ENCODE measurements around the gene ZNF474. TPM values are rescaled to one million over a fixed set of nuclear protein-coding genes. Genes with fewer than 3 reads are reported as not detected.

Gene ZNF474
- total RNA-seq, 2 donors from 2014 or later, result 0.31 TPM; not detected in 1

- Histone ChIP-seq H3K27me3 (ENCODE audit: control insufficient read depth, insufficient read depth, low read length, poor library complexity, severe bottlenecking) (no peaks in the 10 kb centered on the region), H3K36me3 (ENCODE audit: control insufficient read depth, insufficient read depth, low read length) (no peaks in the 10 kb centered on the region), H3K4me1 (ENCODE audit: control insufficient read depth, insufficient read depth, low read length) (peaks cover 11% of the 10 kb centered on the region), H3K9ac (ENCODE audit: extremely low read depth, low read length, poor library complexity, severe bottlenecking) (no peak overlapping the region), H3K27ac (ENCODE audit: low read depth, low read length) (no peak overlapping the region), H3K4me3 (ENCODE audit: low read length) (no peak overlapping the region), H3K9me3 (ENCODE audit: control insufficient read depth, low read length) (no peaks in the 10 kb centered on the region)
- DNase-seq, result no peak
- no CpG with 5 or more reads among the region's 1 CpG for WGBS, 2 experiments (ENCODE audit: insufficient coverage in 1 of 2, insufficient read length in 1 of 2)
- Mint-ChIP-seq H3K36me3 (ENCODE audit: low read depth) (no peaks in the 10 kb centered on the region), H3K4me3 (no peak overlapping the region), H3K4me1 (peaks cover 12% of the 10 kb centered on the region), H3K9me3 (no peaks in the 10 kb centered on the region), H3K27me3 (ENCODE audit: insufficient read depth) (no peaks in the 10 kb centered on the region), H3K27ac (no peak overlapping the region)
- TF ChIP-seq CTCF (conservative IDR thresholded peaks at IDR 0.05), result peak; percentile 75
Measured at GRCh38 chr5:122156724-122157325, 27.5 kb downstream of the ZNF474 start.

GRCh38 chr5:122162100-122162638 is 32.8 kb downstream of the ZNF474 start:
- Histone ChIP-seq H3K4me1 (ENCODE audit: control insufficient read depth, insufficient read depth, low read length) (peaks cover 14% of the 10 kb centered on the region), H3K27me3 (ENCODE audit: control insufficient read depth, insufficient read depth, low read length, poor library complexity, severe bottlenecking) (no peaks in the 10 kb centered on the region), H3K4me3 (ENCODE audit: low read length) (no peak overlapping the region), H3K9ac (ENCODE audit: extremely low read depth, low read length, poor library complexity, severe bottlenecking) (no peak overlapping the region), H3K27ac (ENCODE audit: low read depth, low read length) (no peak overlapping the region), H3K9me3 (ENCODE audit: control insufficient read depth, low read length) (no peaks in the 10 kb centered on the region), H3K36me3 (ENCODE audit: control insufficient read depth, insufficient read depth, low read length) (no peaks in the 10 kb centered on the region)
- no peaks in the 10 kb centered on the region for H3K36me3 Mint-ChIP-seq (ENCODE audit: low read depth)
- H3K27me3 Mint-ChIP-seq (ENCODE audit: insufficient read depth), result no peaks in the 10 kb centered on the region
- TF ChIP-seq CTCF (conservative IDR thresholded peaks at IDR 0.05), result no peak
- DNase-seq, result no peak
- H3K9me3 Mint-ChIP-seq, result no peaks in the 10 kb centered on the region
- peaks cover 31% of the 10 kb centered on the region for H3K4me1 Mint-ChIP-seq
- no peak overlapping the region for H3K27ac Mint-ChIP-seq
- 97 to 100% methylated on average over 2 to 3 of the region's 3 CpGs for WGBS, 2 experiments (ENCODE audit: insufficient coverage in 1 of 2, insufficient read length in 1 of 2)
- H3K4me3 Mint-ChIP-seq, result no peak overlapping the region

- DNase-seq, result no peak
- no peak overlapping the region for H3K9ac ChIP-seq (ENCODE audit: extremely low read depth, low read length, poor library complexity, severe bottlenecking)
Measured at GRCh38 chr5:122163121-122164069, 34.0 kb downstream of the ZNF474 start.

More at GRCh38 chr5:122163121-122164069, 34.0 kb downstream of the ZNF474 start:
- Histone ChIP-seq H3K4me1 (ENCODE audit: control insufficient read depth, insufficient read depth, low read length) (peaks cover 14% of the 10 kb centered on the region), H3K36me3 (ENCODE audit: control insufficient read depth, insufficient read depth, low read length) (no peaks in the 10 kb centered on the region), H3K9me3 (ENCODE audit: control insufficient read depth, low read length) (no peaks in the 10 kb centered on the region), H3K27me3 (ENCODE audit: control insufficient read depth, insufficient read depth, low read length, poor library complexity, severe bottlenecking) (no peaks in the 10 kb centered on the region), H3K4me3 (ENCODE audit: low read length) (no peak overlapping the region), H3K27ac (ENCODE audit: low read depth, low read length) (no peak overlapping the region)
- TF ChIP-seq CTCF (conservative IDR thresholded peaks at IDR 0.05), result no peak
- no peaks in the 10 kb centered on the region for H3K9me3 Mint-ChIP-seq
- WGBS, 2 experiments (ENCODE audit: insufficient coverage in 1 of 2, insufficient read length in 1 of 2), result 45 to 55% methylated on average over 3 to 4 of the region's 4 CpGs
- no peak overlapping the region for H3K27ac Mint-ChIP-seq
- H3K4me3 Mint-ChIP-seq, result no peak overlapping the region
- no peaks in the 10 kb centered on the region for H3K27me3 Mint-ChIP-seq (ENCODE audit: insufficient read depth)
- H3K36me3 Mint-ChIP-seq (ENCODE audit: low read depth), result no peaks in the 10 kb centered on the region
- H3K4me1 Mint-ChIP-seq, result peaks cover 31% of the 10 kb centered on the region

Data from endodermal cell (in vitro differentiated cells).